GM19395 (cell line): ENCODE measurements around the gene PBX1.

Experiments
- ATAC-seq: cut with Tn5 transposase; IDR thresholded peaks from one replicate; pipeline ENCODE4 v1.9.1; 2021; ENCODE audit warnings: mild to moderate bottlenecking, moderate library complexity; ENCODE audit not compliant: unreplicated experiment

Gene PBX1

DNA sequence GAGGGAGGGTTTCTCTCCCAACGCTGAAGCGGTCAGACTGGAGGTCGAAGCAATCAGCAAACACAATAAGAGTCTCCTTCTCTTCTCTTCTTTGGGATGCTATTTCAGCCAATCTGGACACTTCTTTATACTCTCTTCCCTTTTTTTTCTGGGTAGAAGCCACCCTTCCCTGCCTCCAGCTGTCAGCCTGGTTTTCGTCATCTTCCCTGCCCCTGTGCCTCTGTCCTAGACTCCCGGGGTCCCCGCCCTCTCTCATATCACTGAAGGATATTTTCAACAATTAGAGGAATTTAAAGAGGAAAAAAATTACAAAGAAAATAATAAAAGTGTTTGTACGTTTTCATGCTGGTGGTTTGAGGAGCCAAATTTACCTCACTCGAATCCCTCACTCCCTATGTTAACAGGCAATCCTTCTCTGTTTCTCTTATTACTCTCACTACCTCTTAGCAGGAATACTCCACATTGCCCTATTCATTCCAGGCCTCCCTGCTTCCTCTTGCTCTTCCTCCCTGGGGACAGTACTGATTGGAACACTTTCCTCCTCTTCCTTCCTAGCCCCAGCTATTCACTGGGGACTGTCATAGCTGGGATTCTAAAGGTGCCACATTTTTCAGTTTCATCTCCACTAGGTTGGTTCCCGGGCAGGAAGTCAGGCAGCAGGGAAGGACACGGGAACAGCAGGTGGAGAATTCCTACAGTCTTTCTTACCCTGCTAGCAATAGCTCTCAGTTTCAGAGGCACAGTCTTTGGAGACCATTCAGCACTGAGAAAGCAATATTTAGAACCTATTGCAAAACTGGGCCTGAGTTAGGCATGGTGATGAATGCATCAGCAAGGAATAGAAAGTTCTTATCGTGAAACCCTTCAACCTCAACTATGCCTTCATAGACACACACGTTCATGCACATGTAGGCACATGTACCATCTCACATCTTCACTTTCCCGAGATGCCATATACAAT is 288.0 kb downstream of the PBX1 start:
- ATAC-seq = no peak

DNA sequence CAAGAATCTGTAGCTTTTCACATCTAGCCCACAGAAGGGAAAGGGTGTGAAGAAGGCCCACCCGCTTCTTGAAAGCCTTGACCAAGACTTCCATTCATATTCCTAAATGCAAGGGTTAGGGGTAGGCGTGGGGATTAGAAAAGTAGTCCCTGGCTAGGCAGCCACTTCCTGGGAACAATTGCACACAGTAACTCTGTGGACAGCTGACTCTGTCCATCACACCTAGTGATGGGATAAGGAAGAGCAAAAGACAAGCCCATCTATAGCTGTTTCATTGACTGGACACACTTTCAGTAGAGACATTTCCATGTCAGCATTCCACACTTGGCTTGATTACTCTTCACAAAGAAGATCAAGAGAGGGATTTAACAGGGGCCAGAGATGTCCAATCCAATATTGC is 294.2 kb downstream of the PBX1 start:
- ATAC-seq = no peak

DNA sequence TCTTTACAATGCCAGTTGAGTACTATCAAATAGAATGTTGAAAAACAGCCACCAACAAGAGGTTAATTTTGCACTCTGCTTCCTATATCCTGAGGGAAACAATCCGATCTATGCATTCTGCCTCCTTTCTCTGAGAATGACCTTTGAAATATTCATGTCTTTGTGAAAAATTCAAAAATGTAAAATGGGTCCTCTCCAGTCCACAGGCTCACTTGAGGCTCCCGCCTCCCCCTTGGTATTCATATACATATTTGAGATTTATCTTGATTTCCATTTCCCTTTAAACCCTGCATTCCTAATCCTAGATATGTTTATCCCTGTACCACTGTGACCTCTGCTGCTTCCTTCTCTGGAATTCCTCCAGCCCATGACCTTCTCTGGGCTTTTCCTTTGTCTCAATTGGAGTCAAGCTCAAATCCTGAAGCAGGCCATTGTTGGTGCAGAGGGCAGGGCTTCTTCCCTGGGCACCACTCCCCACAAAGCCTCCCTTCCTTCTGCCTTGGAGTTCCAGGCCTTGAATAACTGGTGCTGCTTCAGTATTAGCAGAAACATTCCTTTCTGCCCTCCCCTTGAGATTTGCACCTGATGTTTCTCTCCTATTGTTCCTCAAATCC is 296.8 kb downstream of the PBX1 start:
- no peak for ATAC-seq

DNA sequence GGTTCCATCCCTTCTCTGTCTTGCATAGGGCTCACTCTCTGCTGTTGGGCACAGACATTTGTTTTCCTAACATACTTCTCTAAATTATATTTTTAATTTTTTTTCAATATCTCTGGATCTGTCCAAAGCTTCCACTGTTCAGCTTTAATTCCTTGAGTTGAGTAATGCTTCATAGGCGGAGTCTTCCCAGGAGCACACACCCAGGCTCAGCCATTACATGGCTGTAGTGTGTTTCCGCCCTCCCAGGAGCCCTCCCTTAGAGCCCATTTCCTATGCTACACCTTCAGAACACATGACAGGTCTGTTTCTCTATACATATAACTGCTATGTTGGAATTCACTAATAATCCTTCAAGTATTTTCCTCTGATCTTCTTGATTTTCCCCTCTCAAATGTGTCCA is 297.4 kb downstream of the PBX1 start:
- no peak for ATAC-seq

DNA sequence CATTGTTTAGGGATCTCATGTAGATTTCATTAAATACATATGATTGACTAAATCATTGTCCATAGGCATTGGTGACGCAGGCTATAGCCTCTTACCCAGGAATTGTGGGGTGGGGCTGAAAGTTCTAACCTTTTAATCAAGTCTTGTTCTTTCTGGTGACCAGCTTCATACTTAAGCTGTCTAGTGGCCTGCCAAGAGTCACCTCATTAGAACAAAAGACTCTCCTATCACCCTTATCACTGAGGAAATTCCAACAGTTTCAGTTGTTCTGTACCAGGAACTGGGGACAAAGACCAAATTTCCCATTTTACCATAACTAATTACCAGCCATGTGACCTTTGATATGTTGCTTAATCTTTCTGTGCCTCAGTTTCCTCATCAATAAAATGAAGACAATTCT is 298.5 kb downstream of the PBX1 start:
- ATAC-seq = no peak

DNA sequence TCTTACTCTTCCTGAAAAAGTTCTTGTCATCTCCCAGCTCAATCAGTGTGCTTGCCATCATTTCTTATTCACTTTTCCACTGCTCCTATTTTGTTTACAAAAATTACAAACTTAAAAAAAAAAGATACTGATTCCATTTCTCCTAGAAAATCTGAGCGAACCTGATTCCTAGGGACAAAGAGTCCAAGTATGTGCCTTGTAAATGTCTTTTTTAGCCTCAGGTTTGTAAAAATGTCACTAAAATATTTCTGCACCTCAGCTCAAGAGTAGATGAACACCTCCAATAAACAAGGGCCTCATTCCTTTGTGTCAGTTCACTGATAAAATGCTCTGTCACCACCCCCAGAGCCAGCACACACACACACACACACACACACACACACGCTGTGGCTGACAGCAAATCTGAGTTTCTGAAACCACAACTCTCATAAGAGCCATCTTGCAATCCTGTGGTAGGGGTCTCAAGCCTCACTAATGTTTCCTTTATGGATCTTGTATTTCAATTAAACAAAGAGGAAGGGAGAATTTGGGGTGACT is 299.2 kb downstream of the PBX1 start:
- no peak for ATAC-seq

DNA sequence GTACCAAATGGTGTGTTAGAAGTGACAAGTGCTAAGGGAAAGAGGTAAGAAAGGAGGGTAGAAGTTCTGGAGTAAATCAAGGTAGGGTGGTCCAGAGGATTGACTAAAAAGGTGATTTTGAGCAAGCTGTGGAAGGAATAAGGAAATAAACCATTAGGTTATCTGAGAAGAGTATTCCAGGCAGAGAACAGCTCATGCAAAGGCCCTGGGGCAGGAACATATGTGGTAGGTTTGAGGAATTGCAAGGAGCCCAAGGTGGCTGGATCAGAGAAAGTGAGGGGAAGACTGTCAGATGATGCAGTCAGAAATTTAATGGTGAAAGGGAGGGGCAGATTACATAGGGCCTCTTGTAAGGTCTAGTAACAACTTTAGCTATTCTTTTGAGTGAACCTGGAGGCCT is 302.6 kb downstream of the PBX1 start:
- ATAC-seq = no peak

DNA sequence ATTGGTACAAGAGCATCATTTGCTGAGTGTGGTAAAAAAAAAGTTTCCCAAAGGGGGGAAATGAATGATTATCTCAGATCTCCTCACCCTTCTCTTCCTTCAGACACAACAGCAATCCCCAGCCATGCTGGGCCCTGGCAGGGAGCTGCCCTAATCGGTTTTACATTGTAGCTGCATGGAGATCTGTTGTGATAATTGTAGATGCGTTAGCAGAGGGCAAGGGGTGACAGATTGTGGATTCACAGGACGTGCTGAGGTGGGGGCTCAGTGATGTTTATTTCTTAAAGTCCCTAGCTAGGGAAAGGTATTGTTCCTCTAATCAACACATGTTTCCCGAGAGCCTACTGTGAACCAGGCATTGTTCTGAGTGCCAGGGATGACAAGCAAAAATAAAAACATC is 304.1 kb downstream of the PBX1 start:
- no peak for ATAC-seq

DNA sequence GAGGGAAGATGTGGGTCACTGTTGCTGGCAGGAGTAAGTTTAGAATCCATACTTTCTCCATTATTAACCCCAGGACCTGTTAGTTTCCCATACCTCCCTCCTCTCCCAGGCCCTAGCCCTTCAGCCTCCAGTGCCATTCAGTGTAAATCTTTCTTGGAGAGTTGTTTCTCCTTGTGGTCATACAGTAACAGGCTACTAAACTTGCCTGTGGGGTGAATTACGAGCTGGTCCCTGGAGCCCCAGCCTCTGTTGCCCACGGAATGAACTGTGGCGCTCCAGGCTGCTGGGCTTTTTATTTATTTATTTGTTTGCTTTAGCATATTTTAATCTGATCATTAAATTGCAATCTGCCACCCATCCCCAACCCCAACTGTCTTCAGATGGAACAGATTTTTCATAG is 305.2 kb downstream of the PBX1 start:
- no peak for ATAC-seq

DNA sequence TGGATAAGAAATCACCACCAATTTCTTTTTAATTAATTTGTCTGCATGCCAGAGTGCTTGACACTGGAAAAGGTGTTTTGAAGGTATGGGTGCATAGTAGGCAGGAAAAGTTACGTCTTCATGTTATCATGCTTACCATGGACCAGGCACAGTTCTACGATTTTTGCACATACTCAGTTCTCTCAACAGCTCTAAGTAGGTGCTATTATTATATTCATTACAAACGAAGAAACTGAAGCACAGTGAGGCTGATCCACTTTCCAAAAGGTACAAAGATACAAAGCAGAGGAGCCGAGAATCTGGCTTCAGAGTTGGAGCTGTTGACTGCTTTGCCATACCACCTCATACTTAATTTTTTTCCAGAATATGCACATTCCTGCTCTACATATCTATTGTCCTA is 306.4 kb downstream of the PBX1 start:
- no peak for ATAC-seq

DNA sequence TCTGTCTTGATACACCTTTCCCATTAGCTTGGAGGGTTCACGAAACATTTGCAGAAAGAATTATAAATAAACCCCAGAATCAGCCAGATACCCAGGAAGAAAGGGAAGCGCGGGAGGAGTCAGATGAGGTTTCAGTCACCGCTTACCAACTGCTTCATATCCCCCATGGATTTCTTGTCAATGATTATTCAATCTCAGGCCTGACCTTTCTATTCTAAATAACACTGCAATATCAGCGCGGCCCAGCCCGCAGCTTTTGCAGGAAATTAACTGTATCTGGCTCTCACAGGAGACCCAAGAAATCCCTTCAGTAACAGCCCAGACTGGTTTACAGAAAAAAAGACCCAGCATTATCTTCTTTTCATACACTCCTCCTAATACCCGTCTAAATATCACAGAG is 308.6 kb downstream of the PBX1 start:
- no peak for ATAC-seq

DNA sequence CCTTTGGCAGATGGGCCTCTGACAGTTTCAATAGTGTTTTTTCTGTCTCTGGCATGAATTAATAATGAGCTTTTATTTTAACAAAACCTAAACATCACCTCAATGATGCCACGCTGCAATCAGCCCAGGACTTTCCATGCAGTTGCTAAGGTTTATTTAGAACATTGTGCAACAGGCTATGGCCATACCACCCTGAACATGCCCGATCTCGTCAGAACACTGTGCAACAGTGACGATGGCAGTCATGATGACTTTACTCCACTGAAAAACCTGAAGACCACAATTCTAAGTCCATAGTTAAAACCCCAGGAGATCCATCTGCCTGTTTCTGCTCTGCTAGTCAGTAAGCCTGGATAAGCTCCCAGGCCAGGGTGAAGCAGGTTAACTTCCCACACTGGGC is 310.0 kb downstream of the PBX1 start:
- no peak for ATAC-seq

DNA sequence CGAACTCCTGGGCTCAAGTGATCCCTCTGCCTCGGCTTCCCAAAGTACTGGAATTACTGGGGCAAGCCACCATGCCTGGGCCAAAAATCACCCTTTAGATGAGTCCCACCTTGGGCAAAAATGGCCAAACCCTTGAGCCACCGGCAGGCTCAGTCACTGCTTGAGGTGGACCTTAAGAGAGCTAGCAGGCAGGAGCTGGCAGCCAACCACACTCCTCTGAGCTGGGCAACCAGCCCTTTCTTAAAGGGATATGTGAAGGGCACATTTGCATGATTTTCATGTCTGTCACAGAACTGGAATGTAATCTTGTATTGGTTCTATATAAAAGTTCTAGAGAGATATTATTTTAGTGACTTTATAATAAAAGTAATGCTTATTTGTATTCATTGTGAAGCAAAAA is 316.5 kb downstream of the PBX1 start:
- no peak for ATAC-seq

DNA sequence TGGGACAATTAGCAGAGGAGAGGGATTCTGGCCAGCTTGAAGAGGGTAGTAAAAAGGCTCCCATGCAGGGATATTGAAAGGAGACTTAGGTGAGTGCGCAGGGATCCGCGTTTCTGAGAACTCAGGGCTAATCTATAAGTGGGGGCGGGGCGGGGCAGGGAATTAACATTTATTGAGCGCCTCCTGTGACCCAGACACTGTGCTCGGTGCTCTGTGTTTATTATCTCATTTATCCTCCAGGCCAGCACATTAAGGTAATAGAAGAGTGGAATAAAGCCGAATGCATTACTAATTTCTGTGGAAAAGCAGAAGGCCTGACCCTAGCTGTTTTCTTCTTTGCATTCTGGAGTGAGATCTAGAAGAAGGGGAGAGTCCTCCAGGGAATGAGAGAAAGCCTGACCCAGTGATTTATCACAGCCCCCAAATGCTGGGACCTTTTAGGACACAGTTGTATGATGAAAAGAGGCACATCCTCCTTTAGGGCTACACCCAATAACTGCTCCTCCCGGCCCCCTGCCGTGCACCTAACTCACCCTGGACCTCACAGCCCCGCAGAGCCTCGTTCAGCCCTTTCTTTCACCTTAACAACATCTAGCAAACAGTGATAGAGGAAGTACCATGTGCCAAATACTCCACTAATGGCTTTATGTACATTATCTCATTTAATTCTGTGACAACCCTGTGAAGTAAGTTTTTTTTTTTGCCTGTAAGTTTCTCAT is 317.6 kb downstream of the PBX1 start:
- no peak for ATAC-seq

DNA sequence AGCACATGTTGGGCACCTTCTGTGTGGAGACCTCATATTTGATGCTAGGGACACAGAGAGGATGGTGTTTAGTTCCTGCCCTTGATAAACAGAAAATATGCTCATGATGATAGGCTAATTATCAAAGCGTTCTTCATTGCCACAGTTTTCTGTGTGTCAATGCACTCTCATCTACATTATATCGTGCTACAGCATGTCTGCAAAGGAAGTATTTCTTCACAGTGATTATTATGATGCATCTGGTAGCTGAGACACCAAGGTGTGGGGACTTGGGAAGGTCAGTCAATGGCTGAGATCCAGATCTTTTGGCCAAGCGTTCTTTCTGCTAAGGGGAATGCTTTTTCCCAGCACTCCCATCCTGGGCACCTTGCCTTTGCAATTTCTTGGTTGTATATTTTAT is 321.2 kb downstream of the PBX1 start:
- no peak for ATAC-seq

DNA sequence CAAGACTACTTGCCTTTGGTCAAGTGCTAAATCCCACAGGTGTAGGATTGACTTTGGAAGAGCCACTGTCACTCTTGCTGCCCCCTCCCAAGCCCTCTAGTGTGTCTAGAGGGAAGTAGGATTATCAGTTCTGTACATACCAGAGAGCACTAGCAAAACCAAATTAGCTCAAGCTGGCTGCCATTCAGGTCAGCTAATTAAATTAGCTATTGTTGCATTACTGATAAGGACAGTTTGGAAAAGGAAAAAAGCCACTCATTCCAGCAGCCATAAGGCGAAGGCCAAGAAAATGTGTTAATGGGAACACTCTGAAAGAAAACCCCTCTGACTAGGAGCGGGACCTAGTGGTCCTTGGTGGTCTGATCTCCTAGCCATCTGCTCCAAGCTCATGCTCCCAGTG is 321.7 kb downstream of the PBX1 start:
- no peak for ATAC-seq

DNA sequence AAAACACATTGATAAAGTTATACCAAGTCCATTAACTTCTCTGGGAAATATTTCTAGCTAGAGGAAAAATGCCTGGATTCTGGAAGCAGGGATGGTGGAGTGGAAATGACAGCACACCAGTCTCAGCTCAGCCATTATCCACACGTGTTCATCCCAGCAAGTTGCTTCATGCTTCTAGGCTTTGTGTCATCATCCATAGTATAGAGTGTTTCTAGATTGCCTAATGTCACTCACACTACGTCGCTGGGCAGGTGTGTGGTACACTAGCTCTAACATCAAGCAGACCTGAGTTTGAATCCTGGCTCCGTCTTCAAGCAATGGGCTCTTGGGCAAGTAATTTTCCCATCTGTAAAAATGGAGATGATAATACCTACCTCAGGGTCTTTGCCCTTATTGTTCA is 326.3 kb downstream of the PBX1 start:
- no peak for ATAC-seq

DNA sequence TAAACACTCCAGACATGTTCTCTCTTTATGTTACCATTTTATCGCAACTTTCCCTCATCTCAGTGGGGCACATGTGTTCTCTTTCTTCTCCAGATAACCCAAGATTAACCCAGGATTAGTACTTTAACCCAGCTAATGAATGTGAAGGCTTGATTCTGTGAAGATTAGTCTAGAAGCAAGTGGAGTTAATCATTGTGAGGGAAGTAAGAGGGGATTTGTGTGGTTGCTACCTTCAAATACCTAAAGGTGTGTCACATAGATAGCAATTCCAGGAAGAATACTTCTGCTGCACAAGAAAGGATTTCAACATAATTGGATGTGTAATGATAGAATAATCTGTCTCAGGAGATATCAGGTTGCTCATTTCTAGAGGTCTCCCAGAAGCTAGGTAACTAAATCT is 327.1 kb downstream of the PBX1 start:
- ATAC-seq = no peak

DNA sequence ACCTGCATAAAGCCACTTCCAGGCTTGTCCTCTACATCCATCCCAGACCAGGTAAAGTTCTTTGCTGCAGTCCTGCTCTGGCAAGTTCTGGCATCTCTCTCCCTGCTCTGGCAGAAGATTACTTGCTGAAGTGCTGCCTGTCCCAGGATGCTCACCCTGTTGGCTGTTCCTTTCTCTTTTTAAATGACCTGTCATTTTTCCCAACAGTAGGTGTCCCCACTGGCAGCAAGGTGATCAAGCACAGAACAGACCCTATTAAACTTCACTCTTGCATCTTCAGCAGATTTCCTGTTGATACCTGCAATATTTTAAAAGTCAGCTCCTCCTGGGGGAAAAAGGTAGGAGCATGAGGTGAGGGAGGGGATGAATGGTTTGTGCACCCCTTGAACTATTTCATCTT is 332.6 kb downstream of the PBX1 start:
- no peak for ATAC-seq

DNA sequence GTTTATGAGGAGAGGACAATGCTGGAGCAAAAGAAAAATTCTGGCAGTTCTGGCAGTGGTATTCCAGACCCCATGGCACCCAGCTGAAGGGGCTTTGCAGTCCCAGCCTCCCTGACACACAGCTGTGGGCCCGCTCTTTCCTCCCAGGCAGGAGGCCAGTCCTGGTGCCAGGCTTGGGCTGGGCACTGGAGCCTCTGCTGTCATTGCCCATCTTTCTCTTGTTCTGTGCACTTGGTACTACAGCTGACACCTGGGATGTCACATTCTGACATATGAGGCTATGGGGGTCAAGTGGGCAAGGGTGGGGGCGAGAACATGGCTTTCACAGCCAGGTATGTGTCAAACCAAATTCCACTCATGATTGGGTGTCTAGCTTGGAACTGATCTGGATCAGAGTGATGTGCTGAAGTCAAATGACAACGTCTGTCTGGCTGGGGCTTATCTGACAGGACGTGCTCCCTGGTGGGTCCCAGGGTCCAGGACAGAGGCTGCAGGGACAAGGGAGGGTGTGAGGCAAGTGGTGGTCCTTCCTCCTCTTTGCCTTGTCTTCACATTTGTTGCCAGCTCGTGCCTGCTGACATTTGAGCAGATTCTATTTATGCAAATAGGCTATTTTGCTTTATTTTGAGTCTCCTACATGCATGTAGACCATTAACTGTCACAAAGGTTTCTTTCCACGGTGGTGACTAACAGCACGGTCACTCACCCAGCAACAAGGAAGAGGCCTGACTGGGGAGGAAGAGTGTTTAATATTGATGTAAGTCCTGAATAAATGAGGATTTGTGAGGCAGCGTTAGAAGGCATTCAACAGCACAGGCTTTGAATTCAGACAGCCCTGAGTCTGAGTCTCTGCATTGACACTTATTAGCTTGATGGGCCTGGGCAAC is 336.3 kb downstream of the PBX1 start:
- ATAC-seq = no peak

DNA sequence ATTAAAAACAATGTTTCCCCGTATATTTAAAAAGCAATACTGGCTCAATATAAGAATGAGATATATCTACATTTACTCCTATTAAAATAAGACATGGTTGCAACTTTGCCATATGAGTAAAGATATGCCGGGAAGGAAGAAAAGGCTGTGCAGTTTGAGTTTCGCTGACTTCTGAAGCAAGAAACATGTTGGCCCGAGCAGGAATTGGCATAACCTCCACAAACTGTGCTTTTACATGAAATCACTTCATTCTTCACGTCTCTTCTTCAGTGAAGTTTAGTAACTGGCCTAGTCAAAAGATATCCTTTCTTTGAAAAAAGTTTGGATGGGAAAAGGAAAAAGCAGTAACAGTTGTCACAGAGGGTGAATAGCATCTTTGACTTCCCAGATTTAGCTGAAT is 342.0 kb downstream of the PBX1 start:
- no peak for ATAC-seq
